Stimulated activated CD8-positive, alpha-beta memory T cell treated with anti-CD3 and anti-CD28 coated beads, Interleukin-15, amount 100 ng/mL, for 48 hours (primary cell): Measurements from ENCODE around the gene GGCX.

Experiments
- DNase-seq, 2 donors: peaks; one replicate each; pipeline ENCODE4 v3.0.0-alpha.2; 2020; ENCODE audit warnings: low read depth in 2 of 2

The GGCX gene

GRCh38 chr2:85516653-85517389, 44.5 kb downstream of the GGCX start:
- no peak for DNase-seq

GRCh38 chr2:85514323-85514722, 47.0 kb downstream of the GGCX start:
- DNase-seq = no peak

GRCh38 chr2:85511008-85511811, 50.1 kb downstream of the GGCX start:
- no peak for DNase-seq

- DNase-seq = no peak
These were observed 54.5 kb downstream of the GGCX start for GRCh38 chr2:85506768-85507181.

GRCh38 chr2:85505551-85506238, 55.6 kb downstream of the GGCX start:
- DNase-seq = no peak

- no peak for DNase-seq
These were observed 56.5 kb downstream of the GGCX start for GRCh38 chr2:85504778-85505261.

GRCh38 chr2:85503851-85504777, 57.2 kb downstream of the GGCX start:
- DNase-seq = no peak

- no peak for DNase-seq
These were observed 58.0 kb downstream of the GGCX start for GRCh38 chr2:85503168-85503850.

GRCh38 chr2:85502720-85503119, 58.6 kb downstream of the GGCX start:
- no peak for DNase-seq

- DNase-seq = no peak
These were observed 60.0 kb downstream of the GGCX start for GRCh38 chr2:85501248-85501647.

- DNase-seq = no peak
These were observed 63.2 kb downstream of the GGCX start for GRCh38 chr2:85497944-85498630.

GRCh38 chr2:85496436-85496835, 64.9 kb downstream of the GGCX start:
- DNase-seq = no peak
